PC-3 (cell line): ENCODE measurements around the gene CYB5D1. TPM values are rescaled to one million over a fixed set of nuclear protein-coding genes. Genes with fewer than 3 reads are reported as not detected.

Experiments
- ATAC-seq: fragments of 200-7000 bp; cut with Tn5 transposase; 2 replicates; pipeline ENCODE4 v1.9.1; 2020; ENCODE audit warnings: mild to moderate bottlenecking, moderate library complexity
- BruUV-seq: library from RNA; stranded (reverse); fragments of 400-500 nt; replicated peaks from 2 replicates; lab custom pipeline; 2021; lab: Mats Ljungman, UMichigan
- CTCF ChIA-PET: fragments of 300-600 bp; sonication (Branson Sonifier 250); formaldehyde crosslinking; loops from one replicate; lab custom pipeline; 2022; ENCODE audit warnings: antibody characterized with exemption; lab: Charles Lee
- POLR2A ChIA-PET: fragments of 300-600 bp; sonication (Branson Sonifier 250); formaldehyde crosslinking; loops from one replicate; lab custom pipeline; 2022; ENCODE audit warnings: antibody characterized with exemption; ENCODE audit not compliant: unreplicated experiment; lab: Charles Lee
- DNase-seq: peaks from one replicate; pipeline ENCODE4 v3.0.0-alpha.2; 2015
- H2AFZ ChIP-seq: fragments of 300-600 bp; sonication (generic); 2 replicates; pipeline ENCODE4 v1.6.0; 2016; ENCODE audit warnings: antibody characterized with exemption, low read length
- H3F3A ChIP-seq: fragments of 300-600 bp; sonication (generic); one replicate; pipeline ENCODE4 v1.6.0; 2017; ENCODE audit warnings: antibody characterized with exemption, low read length, control low read depth, mild to moderate bottlenecking; ENCODE audit not compliant: unreplicated experiment
- H3K27ac ChIP-seq: fragments of 300-600 bp; sonication (generic); 2 replicates; pipeline ENCODE4 v1.5.1; 2016; ENCODE audit warnings: mild to moderate bottlenecking, low read length
- H3K27me3 ChIP-seq: fragments of 300-600 bp; sonication (generic); 2 replicates; pipeline ENCODE4 v1.6.1; 2016; ENCODE audit warnings: low read length, mixed read lengths
- H3K36me3 ChIP-seq: fragments of 300-600 bp; sonication (generic); 2 replicates; pipeline ENCODE4 v1.6.1; 2016; ENCODE audit warnings: low read depth, mixed run types, low read length, mixed read lengths
- H3K4me1 ChIP-seq: fragments of 300-600 bp; sonication (generic); 2 replicates; pipeline ENCODE4 v1.5.1; 2016; ENCODE audit warnings: low read length; ENCODE audit not compliant: insufficient read depth
- H3K4me2 ChIP-seq: fragments of 300-600 bp; sonication (generic); 2 replicates; pipeline ENCODE4 v1.6.0; 2016; ENCODE audit warnings: low read length
- H3K4me3 ChIP-seq: fragments of 300-600 bp; sonication (generic); 2 replicates; pipeline ENCODE4 v1.5.1; 2016; ENCODE audit warnings: mild to moderate bottlenecking, low read length, mixed read lengths
- H3K79me2 ChIP-seq: fragments of 300-600 bp; sonication (generic); 2 replicates; pipeline ENCODE4 v1.6.1; 2017; ENCODE audit warnings: low read length, mixed read lengths
- H3K9ac ChIP-seq: fragments of 300-600 bp; sonication (generic); 2 replicates; pipeline ENCODE4 v1.6.0; 2016; ENCODE audit warnings: mild to moderate bottlenecking, low read length
- H3K9me2 ChIP-seq: fragments of 300-600 bp; sonication (generic); replicated peaks from 2 replicates; pipeline ENCODE4 v1.6.1; 2016; ENCODE audit warnings: mixed run types, low read length, mixed read lengths
- H3K9me3 ChIP-seq: fragments of 300-600 bp; sonication (generic); 2 replicates; pipeline ENCODE4 v1.6.1; 2016; ENCODE audit warnings: low read length, mixed read lengths
- H4K20me1 ChIP-seq: fragments of 300-600 bp; sonication (generic); 2 replicates; pipeline ENCODE4 v1.6.1; 2016; ENCODE audit warnings: low read length, mixed read lengths
- CTCF ChIP-seq: fragments of 300-600 bp; sonication (generic); conservative IDR thresholded peaks from 2 replicates; pipeline ENCODE4 v1.5.1; 2017; ENCODE audit warnings: antibody characterized with exemption, low read depth, mild to moderate bottlenecking, low read length
- EZH2 ChIP-seq: fragments of 300-600 bp; sonication (generic); IDR thresholded peaks from one replicate; pipeline ENCODE4 v1.6.1; 2017; ENCODE audit warnings: antibody characterized with exemption, mild to moderate bottlenecking, low read length; ENCODE audit not compliant: unreplicated experiment
- EZH2phosphoT487 ChIP-seq: fragments of 300-600 bp; sonication (generic); IDR thresholded peaks from 2 replicates; pipeline ENCODE4 v1.6.1; 2018; ENCODE audit warnings: mild to moderate bottlenecking, antibody characterized with exemption, low read length, borderline replicate concordance
- intact Hi-C: fragments of 100-400 bp; cut with micrococcal nuclease; formaldehyde crosslinking; loops from 2 replicates; pipeline ENCODE4 v1.9.0; 2023
- total RNA-seq: library from RNA; depleted of rRNA; stranded (reverse); fragments of >200 nt; gene quantifications from 2 replicates; pipeline ENCODE4 v1.2.3, GENCODE V29; 2014

CYB5D1 gene
- total RNA-seq, 1 experiment from 2014 or later, result 23.1 TPM

DNA sequence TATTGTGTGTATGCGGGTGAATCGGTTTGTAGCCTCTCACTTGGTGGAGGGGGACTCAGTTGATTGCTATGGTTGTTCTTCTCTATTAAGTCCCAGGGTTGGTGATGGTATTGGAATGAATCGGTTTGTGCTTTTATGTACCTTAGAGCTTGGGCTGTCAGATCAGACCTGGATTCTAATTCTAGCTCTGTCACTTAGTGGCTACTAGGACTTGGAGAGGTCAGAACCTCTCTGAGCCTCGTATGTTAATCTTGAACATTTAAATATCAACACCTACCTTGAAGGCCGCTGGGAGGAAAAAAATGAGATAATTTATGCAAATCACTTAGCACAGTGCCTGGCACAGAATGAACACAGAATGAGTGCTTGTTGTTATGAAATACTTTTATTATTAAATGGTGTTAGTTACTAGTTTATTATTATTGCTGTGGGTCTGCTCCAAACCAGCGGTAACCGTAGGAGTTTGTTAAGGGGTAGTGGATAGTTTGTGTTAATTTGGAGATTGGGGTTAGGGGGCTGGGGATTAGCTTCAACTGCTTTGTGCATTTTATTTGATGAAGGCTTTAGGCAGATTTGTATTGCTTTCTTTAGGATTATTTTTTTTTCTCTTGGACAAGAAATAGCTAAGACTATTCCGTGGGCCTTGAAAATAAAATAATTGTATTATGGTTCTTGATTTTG, 20.3 kb upstream of the CYB5D1 start:
- no peak for TF ChIP-seq CTCF
- TF ChIP-seq EZH2, result no peak
- TF ChIP-seq EZH2phosphoT487, result no peak
- Histone ChIP-seq H3K4me1 (peaks cover 39% of the 10 kb centered on the region), H2AFZ (peak overlapping the region; percentile 73), H3K27me3 (no peaks in the 10 kb centered on the region), H3K4me3 (peak overlapping the region; percentile 83), H3K9me2 (no peaks in the 10 kb centered on the region), H3K79me2 (peaks cover 22% of the 10 kb centered on the region), H3K36me3 (no peaks in the 10 kb centered on the region), H3K9ac (peak overlapping the region; percentile 75; the same call in 1 of the 2 replicates), H3K9me3 (no peaks in the 10 kb centered on the region), H3F3A (no peaks in the 10 kb centered on the region), H3K4me2 (peak overlapping the region; percentile 85), H4K20me1 (no peaks in the 10 kb centered on the region), H3K27ac (peak overlapping the region; percentile 32; the same call in 1 of the 2 replicates)
- POLR2A ChIA-PET, result no interaction called here
- intact Hi-C loops, result no loop called here
- no TSS peak for BruUV-seq
- ATAC-seq, result no peak
- CTCF ChIA-PET, result no interaction called here
- DNase-seq, result no peak

- CTCF ChIA-PET, result no interaction called here
- no peak for DNase-seq
- intact Hi-C loops, result no loop called here
Observed at GRCh38 chr17:7838090-7839075, 19.4 kb upstream of the CYB5D1 start.

More at GRCh38 chr17:7838090-7839075, 19.4 kb upstream of the CYB5D1 start:
- Histone ChIP-seq H4K20me1 (no peaks in the 10 kb centered on the region), H3F3A (no peaks in the 10 kb centered on the region), H3K9ac (no peak overlapping the region), H3K4me2 (peak overlapping the region; percentile 85), H3K79me2 (peaks cover 22% of the 10 kb centered on the region), H3K4me3 (peak overlapping the region; percentile 83; the same call in 1 of the 2 replicates), H3K27me3 (no peaks in the 10 kb centered on the region), H3K9me2 (no peaks in the 10 kb centered on the region), H2AFZ (no peak overlapping the region), H3K27ac (no peak overlapping the region), H3K4me1 (peaks cover 37% of the 10 kb centered on the region), H3K36me3 (no peaks in the 10 kb centered on the region), H3K9me3 (no peaks in the 10 kb centered on the region)
- POLR2A ChIA-PET, result no interaction called here
- no TSS peak for BruUV-seq
- no peak for TF ChIP-seq CTCF
- no peak for TF ChIP-seq EZH2phosphoT487
- TF ChIP-seq EZH2, result no peak
- ATAC-seq, result no peak
